KOPT-K1 (cell line): ENCODE results near the gene GSDMA.

Experiments
- H3K27ac ChIP-seq: fragments of 200-600 bp; sonication (generic); 2 replicates; pipeline ENCODE4 v1.5.1; 2016; ENCODE audit warnings: antibody characterized with exemption, mild to moderate bottlenecking, low read depth, low read length; ENCODE audit not compliant: poor library complexity, severe bottlenecking
- H3K36me3 ChIP-seq: fragments of 200-600 bp; sonication (generic); 2 replicates; pipeline ENCODE4 v1.5.1; 2017; ENCODE audit warnings: antibody characterized with exemption, mild to moderate bottlenecking, low read length, moderate library complexity; ENCODE audit not compliant: insufficient read depth
- H3K9me3 ChIP-seq: fragments of 200-600 bp; sonication (generic); 2 replicates; pipeline ENCODE4 v1.5.1; 2017; ENCODE audit warnings: antibody characterized with exemption, low read length, mild to moderate bottlenecking; ENCODE audit not compliant: insufficient read depth, poor library complexity, severe bottlenecking

GSDMA gene

GRCh38 chr17:39926588-39927100 lies 36.2 kb upstream of the GSDMA start:
- peak overlapping the region; percentile 99 for H3K27ac ChIP-seq

GRCh38 chr17:39927101-39927928 lies 35.5 kb upstream of the GSDMA start, which contains the start of the genes LRRC3C and ORMDL3:
LRRC3C (plus strand) TSS chr17:39927732; CDS start chr17:39941524, 13,792 bp downstream.
ORMDL3 (minus strand) TSS chr17:39927601; CDS start chr17:39924203, 3,398 bp downstream.
- Histone ChIP-seq H3K27ac (peak within 1 kb of the TSS; percentile 99), H3K9me3 (no peaks in the 10 kb centered on the region), H3K36me3 (peaks cover 33% of the 10 kb centered on the region)

More at GRCh38 chr17:39926588-39927100, 36.2 kb upstream of the GSDMA start:
- H3K9me3 ChIP-seq, result no peaks in the 10 kb centered on the region
- H3K36me3 ChIP-seq, result peaks cover 40% of the 10 kb centered on the region

- Histone ChIP-seq H3K27ac (peak overlapping the region; percentile 99), H3K9me3 (no peaks in the 10 kb centered on the region), H3K36me3 (peaks cover 25% of the 10 kb centered on the region)
Observed at GRCh38 chr17:39927929-39928857, 34.6 kb upstream of the GSDMA start.

GRCh38 chr17:39928858-39929645 lies 33.8 kb upstream of the GSDMA start:
- Histone ChIP-seq H3K27ac (peak overlapping the region; percentile 99), H3K36me3 (peaks cover 16% of the 10 kb centered on the region), H3K9me3 (no peaks in the 10 kb centered on the region)

- Histone ChIP-seq H3K27ac (no peak overlapping the region), H3K36me3 (peaks cover 8% of the 10 kb centered on the region), H3K9me3 (no peaks in the 10 kb centered on the region)
Observed at GRCh38 chr17:39929646-39930407, 33.0 kb upstream of the GSDMA start.

GRCh38 chr17:39933912-39934311 lies 28.9 kb upstream of the GSDMA start:
- Histone ChIP-seq H3K36me3 (no peaks in the 10 kb centered on the region), H3K9me3 (no peaks in the 10 kb centered on the region), H3K27ac (no peak overlapping the region)

- H3K9me3 ChIP-seq, result no peaks in the 10 kb centered on the region
- no peak overlapping the region for H3K27ac ChIP-seq
- H3K36me3 ChIP-seq, result no peaks in the 10 kb centered on the region
Observed at GRCh38 chr17:39934324-39934723, 28.5 kb upstream of the GSDMA start.

- Histone ChIP-seq H3K27ac (no peak overlapping the region), H3K9me3 (no peaks in the 10 kb centered on the region), H3K36me3 (no peaks in the 10 kb centered on the region)
Observed at GRCh38 chr17:39935909-39936308, 26.9 kb upstream of the GSDMA start.

- Histone ChIP-seq H3K36me3 (no peaks in the 10 kb centered on the region), H3K27ac (no peak overlapping the region), H3K9me3 (no peaks in the 10 kb centered on the region)
Observed at GRCh38 chr17:39937447-39937846, 25.4 kb upstream of the GSDMA start.

- Histone ChIP-seq H3K9me3 (no peaks in the 10 kb centered on the region), H3K36me3 (no peaks in the 10 kb centered on the region), H3K27ac (no peak overlapping the region)
Observed at GRCh38 chr17:39938140-39938869, 24.5 kb upstream of the GSDMA start.

GRCh38 chr17:39939106-39939505 lies 23.7 kb upstream of the GSDMA start:
- no peak overlapping the region for H3K27ac ChIP-seq
- H3K36me3 ChIP-seq, result no peaks in the 10 kb centered on the region
- no peaks in the 10 kb centered on the region for H3K9me3 ChIP-seq

- peak overlapping the region; percentile 17 for H3K27ac ChIP-seq
- no peaks in the 10 kb centered on the region for H3K36me3 ChIP-seq
- H3K9me3 ChIP-seq, result no peaks in the 10 kb centered on the region
Observed at GRCh38 chr17:39939588-39940419, 23.0 kb upstream of the GSDMA start.
